Panc1 (cell line): Measurements from ENCODE around the gene RAD9A.

Source experiments
- CTCF ChIP-seq: fragments of 450-650 bp; IDR thresholded peaks from 2 replicates; pipeline ENCODE4 v1.5.1; 2017; ENCODE audit warnings: mild to moderate bottlenecking
- REST ChIP-seq, 2 experiments: IDR thresholded peaks; 2 replicates each; pipeline ENCODE4 v1.6.1; 2011 to 2012; ENCODE audit warnings: low read depth in 2 of 2, control low read depth in 1 of 2, low read length in 1 of 2, mild to moderate bottlenecking in 1 of 2, moderate library complexity in 1 of 2; ENCODE audit not compliant: insufficient read depth in 1 of 2

GRCh38 chr11:67379061-67380058, 12.4 kb upstream of the RAD9A start:
- TF ChIP-seq REST (IDR thresholded peaks at IDR 0.05; ENCODE audit: insufficient read depth in 1 of 2, low read depth in 2 of 2, low read length in 1 of 2) = no peak
- no peak for TF ChIP-seq CTCF
